Coronary artery (tissue), 2 donors: Measurements from ENCODE around the gene PPP3R1.

Experiments
- DNase-seq: peaks from one replicate; pipeline ENCODE4 v3.0.0-alpha.2; 2017; ENCODE audit warnings: low spot score
- H3K27ac ChIP-seq, 2 donors: fragments of 200-600 bp; sonication (generic); one replicate each; pipeline ENCODE4 v1.5.1; 2016 to 2019
- H3K4me3 ChIP-seq: fragments of 200-600 bp; sonication (generic); 2 replicates; pipeline ENCODE4 v1.5.1; 2016; ENCODE audit warnings: mild to moderate bottlenecking, moderate library complexity
- CTCF ChIP-seq: fragments of 200-600 bp; sonication (generic); IDR thresholded peaks from one replicate; pipeline ENCODE4 v1.5.1; 2019; ENCODE audit warnings: antibody characterized with exemption

Gene PPP3R1

GRCh38 chr2:68245066-68245465 is 7.3 kb downstream of the PPP3R1 start:
- DNase-seq: no peak
- Histone ChIP-seq H3K4me3 (no peak overlapping the region), H3K27ac (no peak overlapping the region)
- TF ChIP-seq CTCF: no peak

- no peak overlapping the region for H3K4me3 ChIP-seq
- no peak for DNase-seq
- no peak for TF ChIP-seq CTCF
- no peak overlapping the region for H3K27ac ChIP-seq
Measured at GRCh38 chr2:68244456-68244855, 7.9 kb downstream of the PPP3R1 start.

- Histone ChIP-seq H3K27ac (no peak overlapping the region), H3K4me3 (no peak overlapping the region)
- DNase-seq: no peak
- TF ChIP-seq CTCF: no peak
Measured at GRCh38 chr2:68241732-68242131, 10.6 kb downstream of the PPP3R1 start.

- TF ChIP-seq CTCF: no peak
- H3K4me3 ChIP-seq: no peak overlapping the region
- DNase-seq: no peak
- no peak overlapping the region for H3K27ac ChIP-seq
Measured at GRCh38 chr2:68240446-68240845, 11.9 kb downstream of the PPP3R1 start.

GRCh38 chr2:68238955-68239822 is 13.1 kb downstream of the PPP3R1 start:
- H3K27ac ChIP-seq: no peak overlapping the region
- peak overlapping the region; percentile 26 for H3K4me3 ChIP-seq
- TF ChIP-seq CTCF: no peak
- no peak for DNase-seq

GRCh38 chr2:68237976-68238580 is 14.3 kb downstream of the PPP3R1 start:
- H3K4me3 ChIP-seq: no peak overlapping the region
- TF ChIP-seq CTCF: no peak
- H3K27ac ChIP-seq: no peak overlapping the region
- DNase-seq: no peak

DNA sequence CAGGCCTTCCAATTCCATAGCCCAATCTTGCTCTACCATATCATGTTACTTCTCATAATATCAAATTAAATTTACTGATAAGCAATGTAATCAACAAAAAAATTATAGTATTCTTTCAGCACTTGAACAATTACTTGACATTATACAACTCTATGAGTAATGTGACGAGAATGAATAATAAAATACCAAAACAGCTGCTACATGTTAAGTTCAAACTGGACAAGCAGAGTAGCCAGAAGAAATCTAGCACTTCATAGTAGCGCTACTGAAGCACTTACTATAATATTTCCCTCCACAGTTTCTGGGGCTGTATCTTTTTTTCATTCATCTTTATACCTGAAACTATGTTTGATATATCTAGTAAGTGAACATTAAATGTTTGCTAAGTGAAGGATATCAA is 14.9 kb downstream of the PPP3R1 start:
- peak overlapping the region in 1 of 2 donors; percentile 32 for H3K27ac ChIP-seq
- no peak overlapping the region for H3K4me3 ChIP-seq
- no peak for DNase-seq
- TF ChIP-seq CTCF: no peak
